Fibroblast of skin of right biceps (primary cell): ENCODE results near the gene EGFR.

Experiments used
- DNase-seq: peaks from one replicate; pipeline ENCODE4 v3.0.0-alpha.2; 2013

The EGFR gene

DNA sequence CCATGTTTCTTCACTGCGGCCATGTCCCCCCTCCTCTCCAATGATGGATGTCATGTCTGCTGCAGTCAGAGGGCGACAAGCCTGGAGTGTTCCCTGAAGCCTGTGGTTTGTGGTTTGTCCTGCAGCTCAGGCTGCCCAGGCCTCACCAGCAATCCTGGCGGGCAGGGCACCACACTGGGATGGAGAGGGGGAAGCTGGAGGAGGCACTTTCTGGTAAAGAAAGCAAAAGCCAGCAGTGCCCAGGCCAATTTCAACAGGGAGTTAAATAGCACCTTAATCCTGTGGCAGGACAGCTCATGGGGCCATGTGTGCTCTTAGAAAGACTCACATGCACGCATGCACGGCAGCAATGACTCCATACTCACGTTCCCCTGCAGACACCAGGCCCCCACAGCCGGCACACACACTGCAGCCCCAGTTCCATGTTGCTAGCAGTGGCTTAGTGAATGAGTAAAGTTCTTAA, 158.3 kb downstream of the EGFR start:
- peak; percentile 46 for DNase-seq

DNA sequence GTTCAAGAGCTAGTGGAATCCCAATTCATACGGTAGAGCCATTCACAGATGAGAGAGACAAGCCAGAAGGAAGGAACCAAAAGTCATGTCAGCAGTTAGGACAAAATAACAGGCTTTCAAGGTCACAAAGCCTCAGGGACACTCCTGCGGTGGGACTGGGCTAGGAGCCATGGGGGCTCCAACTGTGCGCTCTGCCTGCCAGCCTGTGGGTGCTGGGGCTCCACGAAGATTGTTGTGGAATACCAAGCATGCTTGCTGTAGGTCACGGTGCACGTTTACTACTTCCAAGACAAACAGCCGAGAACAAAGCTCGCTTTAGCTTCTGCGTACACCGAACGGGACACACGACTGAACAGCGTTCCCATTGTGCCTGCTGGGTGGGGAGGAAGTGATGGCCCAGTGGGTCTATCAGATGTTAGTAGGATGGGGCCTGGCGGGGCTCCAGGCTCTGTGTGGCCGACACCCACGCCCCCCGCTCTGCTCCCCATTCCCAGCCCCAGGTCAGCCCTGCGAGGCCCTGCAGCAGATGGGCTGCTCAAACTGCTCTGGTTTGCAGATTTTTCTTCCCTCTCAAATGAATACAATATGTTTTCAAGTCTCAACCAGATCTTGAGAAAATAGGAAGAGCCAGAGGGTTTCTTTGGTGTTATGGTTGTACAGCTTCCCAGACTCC, 158.9 kb downstream of the EGFR start:
- DNase-seq: peak; percentile 39

DNA sequence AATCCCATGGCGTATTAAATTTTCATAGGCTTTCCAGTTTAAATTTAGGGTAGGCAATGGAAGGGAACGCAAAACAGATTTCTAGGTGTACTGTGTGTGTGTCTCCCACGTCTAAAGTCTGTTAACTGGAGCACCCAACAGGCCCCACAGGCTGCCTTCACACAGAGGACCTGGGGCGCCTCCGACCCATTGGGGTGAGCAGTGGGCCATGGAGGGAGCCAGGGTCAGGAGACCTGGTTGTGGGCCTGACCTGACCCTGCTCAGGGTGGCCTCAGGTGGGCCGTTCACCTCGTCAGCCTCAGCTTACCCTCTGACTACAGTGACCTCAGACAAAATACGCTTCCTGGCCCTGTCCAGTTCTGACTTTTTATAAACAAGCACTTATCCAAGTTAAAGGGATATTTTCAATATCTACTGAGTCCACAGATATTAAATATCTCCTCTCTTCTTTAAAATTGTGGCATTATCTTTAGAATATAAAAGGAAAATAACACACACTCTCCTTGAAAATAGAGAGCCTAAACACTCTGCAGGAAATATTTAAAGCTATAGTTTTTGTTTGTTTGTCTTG, 159.6 kb downstream of the EGFR start:
- DNase-seq: no peak

DNA sequence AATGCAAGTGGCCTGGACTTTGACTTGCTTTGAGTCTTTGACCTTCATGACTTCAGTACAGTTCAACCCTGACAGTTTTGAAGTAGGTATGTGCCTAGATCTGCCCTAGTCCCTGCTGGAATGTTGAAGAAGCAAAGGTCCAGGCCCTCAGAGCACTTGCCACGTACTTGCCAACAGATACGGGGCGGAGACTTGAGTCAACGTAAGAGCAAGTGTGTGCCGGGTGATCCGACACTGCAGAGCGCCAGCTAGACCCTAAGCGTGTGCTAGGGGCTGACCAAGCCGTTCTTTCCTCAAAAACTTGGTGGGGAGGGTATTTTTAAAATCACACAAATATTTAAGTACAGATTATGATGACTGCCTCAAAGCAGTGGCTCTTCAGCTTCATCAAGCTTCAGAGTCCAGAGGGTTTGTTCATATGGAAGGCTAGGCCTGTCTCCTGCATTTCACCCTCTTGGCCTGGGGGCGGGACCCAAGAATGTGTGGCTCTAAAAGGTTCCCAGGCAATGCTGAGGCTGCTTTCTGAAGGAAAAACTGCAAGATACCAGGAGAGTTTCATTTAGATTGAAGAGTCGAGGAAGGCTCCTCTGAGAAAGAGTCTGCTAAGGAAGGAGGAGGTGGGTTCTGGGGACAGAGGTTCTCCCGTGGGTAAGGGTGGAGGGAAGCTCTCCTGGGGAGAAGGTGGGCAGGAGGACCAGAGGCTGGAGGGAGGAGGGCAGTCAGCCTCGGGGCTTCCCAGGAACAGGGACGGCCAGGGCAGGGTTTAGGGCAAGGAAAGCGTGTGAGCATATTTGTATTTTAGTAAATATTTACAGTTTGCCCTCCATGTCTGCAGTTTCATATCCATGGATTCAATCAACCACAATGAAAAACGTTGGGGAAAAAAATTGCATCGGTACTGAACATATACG, 160.3 kb downstream of the EGFR start:
- DNase-seq: no peak

DNA sequence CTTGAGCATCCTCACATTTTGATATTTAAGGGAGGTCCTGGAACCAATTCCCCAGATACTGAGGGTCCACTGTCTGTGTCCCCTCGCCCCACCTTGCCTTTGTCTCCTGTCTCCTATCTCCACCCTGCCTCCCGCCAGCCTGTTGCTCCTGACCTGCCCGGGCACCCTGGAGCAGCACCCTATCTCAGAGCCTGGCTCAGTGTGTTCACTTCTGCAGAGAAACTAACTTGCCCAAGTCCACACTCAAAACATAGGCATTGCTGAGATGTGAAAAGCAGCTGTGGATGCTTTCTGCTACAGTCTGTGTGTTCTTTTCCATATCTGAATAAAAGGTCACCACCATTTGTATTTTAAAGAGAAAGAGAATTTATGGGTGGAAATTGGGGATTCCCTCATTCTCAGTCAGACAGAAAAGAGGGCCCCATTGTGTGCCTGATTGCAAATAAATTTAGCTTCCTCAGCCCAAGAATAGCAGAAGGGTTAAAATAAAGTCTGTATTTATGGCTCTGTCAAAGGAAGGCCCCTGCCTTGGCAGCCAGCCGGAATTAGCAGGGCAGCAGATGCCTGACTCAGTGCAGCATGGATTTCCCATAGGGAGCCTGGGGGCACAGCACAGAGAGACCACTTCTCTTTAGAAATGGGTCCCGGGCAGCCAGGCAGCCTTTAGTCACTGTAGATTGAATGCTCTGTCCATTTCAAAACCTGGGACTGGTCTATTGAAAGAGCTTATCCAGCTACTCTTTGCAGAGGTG, 161.3 kb downstream of the EGFR start:
- DNase-seq: peak; percentile 41

DNA sequence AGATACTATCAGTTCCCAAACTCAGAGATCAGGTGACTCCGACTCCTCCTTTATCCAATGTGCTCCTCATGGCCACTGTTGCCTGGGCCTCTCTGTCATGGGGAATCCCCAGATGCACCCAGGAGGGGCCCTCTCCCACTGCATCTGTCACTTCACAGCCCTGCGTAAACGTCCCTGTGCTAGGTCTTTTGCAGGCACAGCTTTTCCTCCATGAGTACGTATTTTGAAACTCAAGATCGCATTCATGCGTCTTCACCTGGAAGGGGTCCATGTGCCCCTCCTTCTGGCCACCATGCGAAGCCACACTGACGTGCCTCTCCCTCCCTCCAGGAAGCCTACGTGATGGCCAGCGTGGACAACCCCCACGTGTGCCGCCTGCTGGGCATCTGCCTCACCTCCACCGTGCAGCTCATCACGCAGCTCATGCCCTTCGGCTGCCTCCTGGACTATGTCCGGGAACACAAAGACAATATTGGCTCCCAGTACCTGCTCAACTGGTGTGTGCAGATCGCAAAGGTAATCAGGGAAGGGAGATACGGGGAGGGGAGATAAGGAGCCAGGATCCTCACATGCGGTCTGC, 162.2 kb downstream of the EGFR start:
- DNase-seq: no peak

DNA sequence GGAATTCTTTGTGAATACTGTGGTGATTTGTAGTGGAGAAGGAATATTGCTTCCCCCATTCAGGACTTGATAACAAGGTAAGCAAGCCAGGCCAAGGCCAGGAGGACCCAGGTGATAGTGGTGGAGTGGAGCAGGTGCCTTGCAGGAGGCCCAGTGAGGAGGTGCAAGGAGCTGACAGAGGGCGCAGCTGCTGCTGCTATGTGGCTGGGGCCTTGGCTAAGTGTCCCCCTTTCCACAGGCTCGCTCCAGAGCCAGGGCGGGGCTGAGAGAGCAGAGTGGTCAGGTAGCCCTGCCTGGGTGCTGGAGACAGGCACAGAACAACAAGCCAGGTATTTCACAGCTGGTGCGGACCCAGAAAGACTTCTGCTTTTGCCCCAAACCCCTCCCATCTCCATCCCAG, 162.9 kb downstream of the EGFR start:
- no peak for DNase-seq

DNA sequence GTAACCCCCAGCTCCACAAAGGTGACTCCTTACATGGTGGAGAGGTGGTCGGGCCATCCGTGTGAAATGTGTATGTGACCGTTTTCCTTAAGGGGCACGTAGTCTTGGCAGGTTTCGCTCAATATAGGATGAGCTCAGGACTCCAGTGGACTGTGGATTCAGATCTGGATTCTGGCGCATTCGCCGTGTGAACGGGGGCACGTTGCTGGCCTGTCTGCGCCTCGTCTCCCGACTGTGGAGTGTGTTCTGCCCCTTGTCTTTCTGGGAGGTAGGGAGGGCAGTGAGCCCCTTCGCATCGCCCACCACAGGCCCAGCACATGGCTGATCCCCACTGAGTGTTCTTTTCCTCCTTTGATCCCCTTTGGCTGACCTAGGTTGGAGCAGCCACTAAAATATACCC, 165.1 kb downstream of the EGFR start:
- DNase-seq: no peak

DNA sequence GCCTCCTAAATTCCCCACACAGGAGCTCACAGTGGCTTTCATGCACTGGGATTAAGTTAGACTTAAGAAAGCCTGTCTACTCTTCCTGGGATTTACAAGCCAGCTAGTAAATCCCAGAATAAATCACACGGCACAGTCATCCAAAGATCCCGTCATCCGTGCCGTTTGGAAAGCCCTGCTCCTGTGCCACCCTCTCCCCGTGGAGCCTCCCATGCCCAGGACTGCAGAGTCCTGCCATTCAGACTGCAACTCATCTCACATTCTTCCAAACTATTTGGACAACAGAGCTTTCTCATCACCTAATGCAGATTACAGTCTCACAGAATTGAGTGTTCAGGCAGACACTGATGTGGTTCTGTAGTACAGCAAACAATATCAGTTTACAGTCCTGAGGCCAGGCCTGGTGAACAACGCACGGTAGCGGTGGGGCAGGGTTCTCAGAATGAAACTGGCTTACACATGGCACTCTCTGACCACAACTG, 166.5 kb downstream of the EGFR start:
- DNase-seq: no peak

DNA sequence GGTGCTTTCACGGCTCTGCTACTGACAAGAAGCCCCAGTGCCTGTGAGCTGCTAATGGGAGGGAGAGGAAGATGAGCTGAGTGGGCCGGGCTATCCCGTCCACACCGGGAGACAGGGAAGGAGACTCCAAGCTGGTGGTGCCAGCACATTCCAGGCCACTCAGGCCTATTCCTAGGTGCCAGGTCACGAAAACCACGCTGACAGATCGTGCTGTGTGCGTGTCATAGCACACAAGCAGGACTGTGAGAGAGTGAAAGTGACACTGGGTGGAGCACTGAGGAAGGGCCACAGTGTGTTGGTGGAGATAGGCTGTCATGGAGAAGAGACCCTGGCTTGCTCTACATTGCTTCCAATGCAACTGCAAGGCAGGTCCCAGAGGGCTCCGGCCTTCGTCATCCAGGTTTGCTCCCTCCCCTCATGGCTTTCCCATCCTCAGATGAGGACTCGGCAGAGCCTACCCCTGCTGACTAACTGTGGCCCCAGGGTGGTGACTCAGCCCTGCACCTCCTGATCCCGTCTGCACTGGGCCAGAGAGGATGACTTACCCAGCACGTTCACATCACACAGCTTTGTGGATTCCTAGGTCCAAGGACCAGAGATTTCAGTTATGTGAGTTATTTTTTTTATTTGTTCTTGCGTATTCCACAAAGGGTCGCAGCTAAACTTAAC, 167.3 kb downstream of the EGFR start:
- peak; percentile 91 for DNase-seq

DNA sequence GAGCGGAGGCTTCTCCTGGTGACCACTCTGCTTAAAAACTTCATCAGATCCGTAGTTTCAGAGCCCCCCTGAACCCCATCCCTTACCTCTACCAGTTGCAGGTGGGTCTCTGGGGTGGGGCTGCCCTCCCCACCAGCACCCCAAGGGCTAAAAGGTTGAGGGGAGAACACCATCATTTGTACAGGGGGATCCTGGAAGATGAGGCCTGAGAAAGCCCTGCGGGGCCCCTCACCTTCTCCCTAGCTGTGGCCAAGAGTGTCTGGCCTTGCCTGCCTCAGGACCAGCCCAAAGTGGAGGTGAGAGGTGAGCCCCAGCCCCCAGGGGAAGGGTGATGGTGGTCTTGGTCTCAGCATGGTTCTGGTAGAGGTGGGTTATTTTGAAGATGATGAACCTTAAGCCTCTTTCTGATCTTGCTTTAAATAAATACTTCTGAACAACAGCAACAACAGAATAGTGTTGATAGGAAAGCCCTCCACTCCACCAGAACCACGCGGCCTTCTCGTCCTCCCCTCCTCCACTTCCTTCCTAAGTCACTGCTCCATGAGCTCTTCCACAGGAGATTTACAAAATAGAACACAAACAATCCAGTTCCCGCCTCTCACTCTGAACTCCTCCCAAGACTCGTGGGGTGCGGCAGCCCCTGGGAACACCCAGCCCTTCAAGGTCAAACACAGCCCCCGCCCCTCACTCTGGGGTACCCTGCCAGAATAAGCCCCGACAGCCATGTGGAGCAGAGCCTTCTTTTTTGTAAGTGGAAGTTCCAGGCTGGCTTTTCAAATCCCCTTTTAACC, 169.1 kb downstream of the EGFR start:
- no peak for DNase-seq

DNA sequence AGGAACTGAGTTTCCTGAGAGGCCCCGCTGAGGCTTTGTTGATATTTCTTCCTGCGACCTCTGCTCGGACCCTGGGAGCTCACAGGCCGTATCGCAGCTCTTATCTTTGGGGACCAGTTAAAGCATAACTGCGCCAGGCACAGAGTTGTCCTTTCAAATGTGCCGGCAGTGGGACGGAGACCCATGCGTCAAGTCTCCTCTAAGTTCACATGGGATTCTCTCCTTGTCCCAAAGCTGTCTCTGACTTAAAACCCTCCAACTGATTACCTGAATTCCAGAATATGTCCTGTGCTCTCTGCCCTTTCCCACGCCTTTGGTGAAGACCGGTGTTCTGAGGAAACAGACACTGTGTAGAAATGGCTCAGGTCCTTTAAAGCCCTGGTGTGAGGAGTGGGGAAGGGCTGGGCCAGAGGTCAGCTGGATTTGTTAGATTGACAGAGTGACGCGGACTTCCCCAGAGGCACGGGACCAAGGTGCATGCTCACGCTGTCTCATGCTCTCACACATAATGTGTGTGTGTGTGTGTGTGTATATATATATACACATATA, 169.8 kb downstream of the EGFR start:
- DNase-seq: no peak

DNA sequence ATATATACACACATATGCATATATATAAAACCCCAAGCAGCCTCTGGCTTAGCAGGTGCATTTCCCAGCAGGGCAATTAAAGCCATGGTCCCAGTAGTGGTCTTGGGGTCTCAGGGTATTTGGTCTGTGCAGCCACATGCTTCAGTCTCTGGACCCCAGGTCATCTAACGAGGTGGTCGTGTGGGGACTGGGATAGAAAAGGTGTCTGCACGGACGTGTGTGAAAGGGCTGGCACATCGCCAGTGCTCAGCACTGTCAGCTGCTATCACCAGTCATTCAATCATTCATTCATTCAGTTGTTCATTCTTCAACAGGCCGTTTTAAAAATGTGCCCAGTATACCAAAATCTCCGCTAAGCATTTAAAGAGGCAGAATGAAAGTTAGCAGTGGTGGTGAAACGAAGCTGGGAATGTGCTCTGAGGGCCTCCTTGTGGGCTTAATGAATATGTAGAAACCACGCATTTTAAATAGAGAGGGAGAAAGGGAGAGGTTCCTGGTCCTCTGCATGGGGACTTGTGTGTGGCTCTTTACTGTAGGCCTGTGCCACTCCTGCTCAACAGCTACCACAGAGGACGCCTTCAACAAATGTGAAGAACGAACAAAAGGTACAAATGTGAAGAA, 170.4 kb downstream of the EGFR start:
- DNase-seq: peak; percentile 28

DNA sequence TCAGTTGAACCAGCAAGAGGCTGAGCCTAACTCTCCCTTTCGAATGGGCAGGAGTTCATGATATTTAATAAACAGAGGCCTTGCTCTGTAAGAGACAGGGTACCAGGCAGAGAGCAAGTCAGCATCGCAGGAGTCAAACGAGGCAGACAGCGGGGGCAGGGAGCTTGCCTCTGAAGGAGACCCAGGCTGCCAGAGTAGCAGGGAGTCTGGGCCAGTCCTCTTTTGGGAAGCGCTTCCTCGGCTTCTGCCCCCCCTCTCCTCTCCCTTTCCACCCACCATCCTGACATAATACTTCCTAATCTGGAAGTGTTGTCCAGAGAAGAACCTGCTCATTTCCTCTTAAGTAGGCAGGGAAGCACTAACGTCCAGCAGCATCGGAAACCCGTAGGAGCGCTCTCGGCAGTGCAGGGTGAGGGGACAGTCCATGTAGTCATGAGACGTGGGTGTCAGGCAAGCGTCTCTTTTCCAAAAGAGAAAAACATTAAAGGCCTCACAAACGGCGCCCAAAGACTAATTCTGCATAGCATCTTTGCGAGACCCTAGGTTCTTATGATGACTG, 171.1 kb downstream of the EGFR start:
- no peak for DNase-seq

DNA sequence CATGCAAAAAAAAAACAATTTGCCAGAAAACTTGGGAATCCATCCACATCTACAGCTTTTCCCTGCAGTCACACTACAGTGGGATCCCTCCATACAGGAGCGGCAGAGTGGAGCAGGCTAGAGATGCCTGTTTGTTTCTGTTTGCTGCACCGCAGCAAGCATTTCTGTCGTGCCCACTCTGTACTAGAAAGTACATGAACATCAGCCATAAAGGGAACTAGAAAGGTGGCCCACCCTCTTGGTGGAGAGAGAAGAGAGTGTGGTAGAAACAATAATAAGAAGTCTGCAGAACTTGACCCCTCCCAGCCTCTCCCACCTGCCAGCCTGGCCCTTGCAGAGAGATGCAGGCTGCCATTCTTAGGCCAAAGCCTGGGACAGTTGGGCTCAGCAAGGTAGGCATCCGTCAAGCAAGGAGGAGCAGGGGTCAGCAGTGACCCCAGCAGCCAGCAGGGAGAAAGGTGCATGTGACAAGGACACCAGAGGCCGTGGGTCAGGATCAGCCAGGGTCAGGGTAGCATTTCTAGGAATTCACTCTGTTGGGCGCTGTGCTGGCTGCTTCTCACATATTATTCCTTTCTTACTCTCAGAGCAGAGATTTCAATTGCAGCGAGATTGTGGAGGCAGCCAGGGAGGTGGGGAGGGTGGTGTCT, 171.8 kb downstream of the EGFR start:
- no peak for DNase-seq

DNA sequence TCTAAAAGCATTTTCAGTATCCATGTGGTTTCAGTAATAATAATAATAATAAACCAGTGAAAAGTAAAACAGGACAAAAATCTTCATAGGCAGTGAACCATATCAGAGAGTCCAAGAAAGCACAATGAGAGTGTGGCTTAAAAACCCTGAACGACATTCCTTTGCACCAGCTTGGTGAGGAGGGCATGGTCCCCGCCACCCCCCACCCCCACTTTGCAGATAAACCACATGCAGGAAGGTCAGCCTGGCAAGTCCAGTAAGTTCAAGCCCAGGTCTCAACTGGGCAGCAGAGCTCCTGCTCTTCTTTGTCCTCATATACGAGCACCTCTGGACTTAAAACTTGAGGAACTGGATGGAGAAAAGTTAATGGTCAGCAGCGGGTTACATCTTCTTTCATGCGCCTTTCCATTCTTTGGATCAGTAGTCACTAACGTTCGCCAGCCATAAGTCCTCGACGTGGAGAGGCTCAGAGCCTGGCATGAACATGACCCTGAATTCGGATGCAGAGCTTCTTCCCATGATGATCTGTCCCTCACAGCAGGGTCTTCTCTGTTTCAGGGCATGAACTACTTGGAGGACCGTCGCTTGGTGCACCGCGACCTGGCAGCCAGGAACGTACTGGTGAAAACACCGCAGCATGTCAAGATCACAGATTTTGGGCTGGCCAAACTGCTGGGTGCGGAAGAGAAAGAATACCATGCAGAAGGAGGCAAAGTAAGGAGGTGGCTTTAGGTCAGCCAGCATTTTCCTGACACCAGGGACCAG, 172.5 kb downstream of the EGFR start:
- DNase-seq: no peak

DNA sequence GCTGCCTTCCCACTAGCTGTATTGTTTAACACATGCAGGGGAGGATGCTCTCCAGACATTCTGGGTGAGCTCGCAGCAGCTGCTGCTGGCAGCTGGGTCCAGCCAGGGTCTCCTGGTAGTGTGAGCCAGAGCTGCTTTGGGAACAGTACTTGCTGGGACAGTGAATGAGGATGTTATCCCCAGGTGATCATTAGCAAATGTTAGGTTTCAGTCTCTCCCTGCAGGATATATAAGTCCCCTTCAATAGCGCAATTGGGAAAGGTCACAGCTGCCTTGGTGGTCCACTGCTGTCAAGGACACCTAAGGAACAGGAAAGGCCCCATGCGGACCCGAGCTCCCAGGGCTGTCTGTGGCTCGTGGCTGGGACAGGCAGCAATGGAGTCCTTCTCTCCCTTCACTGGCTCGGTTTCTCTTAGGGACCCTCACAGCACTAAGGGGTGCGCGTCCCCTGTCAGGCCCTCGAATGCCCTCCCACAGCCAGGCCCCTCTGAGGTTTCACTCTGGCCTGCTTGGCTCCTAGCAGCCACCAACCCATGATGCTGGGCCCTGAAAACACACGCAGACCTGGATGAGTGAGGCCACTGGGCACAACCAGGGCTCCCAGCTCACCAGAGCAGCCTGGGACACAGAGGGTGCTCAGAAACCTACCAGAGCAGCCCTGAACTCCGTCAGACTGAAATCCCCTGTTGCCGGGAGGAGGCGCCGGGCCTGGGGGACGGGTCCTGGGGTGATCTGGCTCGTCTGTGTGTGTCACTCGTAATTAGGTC, 173.3 kb downstream of the EGFR start:
- DNase-seq: no peak

DNA sequence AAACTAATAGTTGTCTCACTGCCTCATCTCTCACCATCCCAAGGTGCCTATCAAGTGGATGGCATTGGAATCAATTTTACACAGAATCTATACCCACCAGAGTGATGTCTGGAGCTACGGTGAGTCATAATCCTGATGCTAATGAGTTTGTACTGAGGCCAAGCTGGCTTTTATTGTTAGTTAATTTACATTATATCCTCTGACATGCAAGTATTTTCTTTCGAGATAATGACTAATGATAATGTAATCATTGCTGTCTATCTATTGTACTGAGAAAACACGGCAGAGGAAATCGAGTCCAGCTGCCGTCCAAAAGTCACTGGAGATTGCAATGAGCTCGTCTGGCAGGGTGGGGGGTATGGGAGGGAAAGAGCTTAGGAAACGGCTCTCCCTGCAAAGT, 173.9 kb downstream of the EGFR start:
- DNase-seq: peak; percentile 91
